Mucosa of descending colon (tissue), 3 donors: Measurements from ENCODE around the gene UGT1A8. TPM values are rescaled to one million over a fixed set of nuclear protein-coding genes. Genes with fewer than 3 reads are reported as not detected.
"Not testable (repeated sequence)": the region's sequence is repeated elsewhere in the genome, so short reads cannot be mapped to it uniquely, and the experiment has no call there.

Source experiments
- ATAC-seq: fragments of 200-7000 bp; cut with Tn5 transposase; one replicate; pipeline ENCODE4 v1.9.1; 2020; ENCODE audit warnings: mild to moderate bottlenecking, moderate library complexity
- DNase-seq, 3 donors: peaks; one replicate each; pipeline ENCODE4 v3.0.0-alpha.2; 2020
- H3K36me3 ChIP-seq: fragments of 200-600 bp; one replicate; pipeline ENCODE4 v1.8.0; 2021; ENCODE audit warnings: low read depth, mild to moderate bottlenecking
- H3K4me1 ChIP-seq: fragments of 200-600 bp; one replicate; pipeline ENCODE4 v1.8.0; 2021; ENCODE audit warnings: low read depth, mild to moderate bottlenecking
- H3K4me3 ChIP-seq: fragments of 200-600 bp; one replicate; pipeline ENCODE4 v1.8.0; 2021; ENCODE audit warnings: mild to moderate bottlenecking
- H3K9me3 ChIP-seq: fragments of 200-600 bp; one replicate; pipeline ENCODE4 v1.8.0; 2021; ENCODE audit warnings: mild to moderate bottlenecking
- CTCF ChIP-seq: fragments of 200-600 bp; IDR thresholded peaks from one replicate; pipeline ENCODE4 v1.8.0; 2022; ENCODE audit warnings: antibody characterized with exemption, mild to moderate bottlenecking
- intact Hi-C, 2 donors: fragments of 100-400 bp; cut with DNase I in 1 of 2; cut with micrococcal nuclease in 1 of 2; formaldehyde crosslinking; loops; one replicate each; pipeline versions ENCODE4 v1.11.0 to v1.11.1; 2022; cut with DNase I, micrococcal nuclease
- total RNA-seq, 3 donors: library from RNA; stranded (reverse); fragmentation: NEBNext Ultra II Directional in 2 of 3; extraction: Animal tissue kit (Norgen Biotek cat#: 25700) in 2 of 3; gene quantifications; one replicate each; pipeline versions ENCODE4 v1.2.1 to v1.2.4, GENCODE V29; 2021 to 2023
- donor health status: DM: no; HTN: no; CAD: no; lungs with moderate emphysema.
- donor health status: DM: no; HTN: no; CAD: no.
- donor health status: DM: no; HTN: yes; CAD: no.

Gene UGT1A8
- total RNA-seq, 3 donors from 2014 or later: 7.4 to 34.2 (median 12.2) TPM

GRCh38 chr2:233602076-233602475 is 15.4 kb upstream of the UGT1A8 start:
- ATAC-seq (no peak), DNase-seq (no peak)
- TF ChIP-seq CTCF: no peak
- no peaks in the 10 kb centered on the region for H3K36me3 ChIP-seq
- intact Hi-C loops: no loop called here
- no peak overlapping the region for H3K4me3 ChIP-seq
- H3K9me3 ChIP-seq: no peaks in the 10 kb centered on the region
- peaks cover 8% of the 10 kb centered on the region for H3K4me1 ChIP-seq

- TF ChIP-seq CTCF: no peak
- DNase-seq: no peak
- intact Hi-C loops: no loop called here
- ATAC-seq: no peak
- H3K36me3 ChIP-seq: no peaks in the 10 kb centered on the region
- H3K4me1 ChIP-seq: no peaks in the 10 kb centered on the region
- H3K9me3 ChIP-seq: no peaks in the 10 kb centered on the region
- H3K4me3 ChIP-seq: no peak overlapping the region
Observed at GRCh38 chr2:233603520-233603919, 13.9 kb upstream of the UGT1A8 start.

- Histone ChIP-seq H3K4me1 (no peaks in the 10 kb centered on the region), H3K9me3 (no peaks in the 10 kb centered on the region), H3K36me3 (no peaks in the 10 kb centered on the region), H3K4me3 (no peak overlapping the region)
- no peak for DNase-seq
- TF ChIP-seq CTCF: no peak
- intact Hi-C loops: no loop called here
- ATAC-seq: no peak
Observed at GRCh38 chr2:233604826-233605225, 12.6 kb upstream of the UGT1A8 start.

GRCh38 chr2:233605680-233606079 is 11.8 kb upstream of the UGT1A8 start:
- TF ChIP-seq CTCF: no peak
- peaks cover 3% of the 10 kb centered on the region for H3K9me3 ChIP-seq
- no peaks in the 10 kb centered on the region for H3K4me1 ChIP-seq
- DNase-seq (no peak), ATAC-seq (no peak)
- H3K4me3 ChIP-seq: no peak overlapping the region
- intact Hi-C loops: no loop called here
- H3K36me3 ChIP-seq: no peaks in the 10 kb centered on the region

- ATAC-seq (no peak), DNase-seq (no peak)
- Histone ChIP-seq H3K4me3 (no peak overlapping the region), H3K4me1 (no peaks in the 10 kb centered on the region), H3K9me3 (peaks cover 3% of the 10 kb centered on the region), H3K36me3 (no peaks in the 10 kb centered on the region)
- intact Hi-C loops: no loop called here
- TF ChIP-seq CTCF: no peak
Observed at GRCh38 chr2:233611284-233611683, 6.1 kb upstream of the UGT1A8 start.

GRCh38 chr2:233620204-233620603 is 2.8 kb downstream of the UGT1A8 start:
- Histone ChIP-seq H3K9me3 (no peaks in the 10 kb centered on the region), H3K4me3 (no peak overlapping the region), H3K4me1 (peaks cover 6% of the 10 kb centered on the region), H3K36me3 (no peaks in the 10 kb centered on the region)
- ATAC-seq: peak; percentile 81
- peak in 2 of 3 donors; percentile 37 to 49 for DNase-seq
- TF ChIP-seq CTCF: no peak
- intact Hi-C loops: no loop called here

GRCh38 chr2:233621863-233622262 is 4.4 kb downstream of the UGT1A8 start:
- H3K9me3 ChIP-seq, intact Hi-C loops, DNase-seq, ATAC-seq, H3K4me1 ChIP-seq, H3K4me3 ChIP-seq, H3K36me3 ChIP-seq: not testable (repeated sequence)
